Fibroblast of skin of back (primary cell): ENCODE results near the gene ACE.
A peak's percentile ranks its signal among the peaks of the same experiment; 100 is the strongest.
"Not testable (repeated sequence)": the region's sequence is repeated elsewhere in the genome, so short reads cannot be mapped to it uniquely, and the experiment has no call there.

Source experiments
- DNase-seq: peaks from one replicate; pipeline ENCODE4 v3.0.0-alpha.2; 2013

Gene ACE

GRCh38 chr17:63444457-63444856 is 32.4 kb upstream of the ACE start:
- DNase-seq: no peak

GRCh38 chr17:63445065-63445464 is 31.8 kb upstream of the ACE start:
- no peak for DNase-seq

GRCh38 chr17:63445571-63445953 is 31.3 kb upstream of the ACE start:
- no peak for DNase-seq

GRCh38 chr17:63445954-63446752 is 30.7 kb upstream of the ACE start, which contains the start of gene CYB561:
TSS of gene CYB561 (minus strand) at chr17:63446306. CDS start at chr17:63437547, 8,759 bp downstream.
- peak; percentile 47 for DNase-seq

GRCh38 chr17:63446753-63447470 is 29.9 kb upstream of the ACE start:
- no peak for DNase-seq

- no peak for DNase-seq
Measured at GRCh38 chr17:63447471-63448009, 29.3 kb upstream of the ACE start.

- no peak for DNase-seq
Measured at GRCh38 chr17:63448655-63449054, 28.2 kb upstream of the ACE start.

- peak; percentile 28 for DNase-seq
Measured at GRCh38 chr17:63450551-63450950, 26.3 kb upstream of the ACE start.

GRCh38 chr17:63451150-63451549 is 25.7 kb upstream of the ACE start:
- no peak for DNase-seq

- DNase-seq: no peak
Measured at GRCh38 chr17:63452046-63452961, 24.6 kb upstream of the ACE start.

- DNase-seq: no peak
Measured at GRCh38 chr17:63452962-63453551, 23.8 kb upstream of the ACE start.

GRCh38 chr17:63454357-63454756 is 22.5 kb upstream of the ACE start:
- DNase-seq: not testable (repeated sequence)

- no peak for DNase-seq
Measured at GRCh38 chr17:63454915-63455314, 21.9 kb upstream of the ACE start.

GRCh38 chr17:63455417-63455816 is 21.4 kb upstream of the ACE start:
- DNase-seq: no peak

GRCh38 chr17:63458478-63458877 is 18.4 kb upstream of the ACE start:
- DNase-seq: no peak

- no peak for DNase-seq
Measured at GRCh38 chr17:63460018-63460417, 16.8 kb upstream of the ACE start.

- DNase-seq: no peak
Measured at GRCh38 chr17:63463771-63464170, 13.1 kb upstream of the ACE start.

GRCh38 chr17:63464691-63465236 is 12.1 kb upstream of the ACE start:
- no peak for DNase-seq

GRCh38 chr17:63468099-63468498 is 8.8 kb upstream of the ACE start:
- DNase-seq: not testable (repeated sequence)

GRCh38 chr17:63474174-63474573 is 2.7 kb upstream of the ACE start:
- no peak for DNase-seq

GRCh38 chr17:63474586-63475460 is 2.0 kb upstream of the ACE start:
- no peak for DNase-seq
